ENCODE data around the gene TBATA. TPM values are rescaled to one million over a fixed set of nuclear protein-coding genes. Genes with fewer than 3 reads are reported as not detected.

The TBATA gene
- total RNA-seq, 1 donor from 2014 or later: not detected

GRCh38 chr10:70763567-70763966 is 21.6 kb downstream of the TBATA start:
- DNase-seq (ENCODE audit: low spot score): peak; percentile 77

GRCh38 chr10:70762441-70763175 is 22.6 kb downstream of the TBATA start:
- no peak for DNase-seq (ENCODE audit: low spot score)

GRCh38 chr10:70761727-70762350 is 23.3 kb downstream of the TBATA start:
- no peak for DNase-seq (ENCODE audit: low spot score)

GRCh38 chr10:70761031-70761601 is 24.1 kb downstream of the TBATA start:
- no peak for DNase-seq (ENCODE audit: low spot score)

GRCh38 chr10:70760271-70760787 is 24.8 kb downstream of the TBATA start:
- no peak for DNase-seq (ENCODE audit: low spot score)

- DNase-seq (ENCODE audit: low spot score): no peak
Observed at GRCh38 chr10:70759781-70760180, 25.4 kb downstream of the TBATA start.

GRCh38 chr10:70758757-70759514 is 26.2 kb downstream of the TBATA start:
- DNase-seq (ENCODE audit: low spot score): no peak

GRCh38 chr10:70757856-70758255 is 27.3 kb downstream of the TBATA start:
- DNase-seq (ENCODE audit: low spot score): no peak

- no peak for DNase-seq (ENCODE audit: low spot score)
Observed at GRCh38 chr10:70756700-70757360, 28.3 kb downstream of the TBATA start.

- DNase-seq (ENCODE audit: low spot score): no peak
Observed at GRCh38 chr10:70753841-70754621, 31.1 kb downstream of the TBATA start.

- DNase-seq (ENCODE audit: low spot score): no peak
Observed at GRCh38 chr10:70753026-70753663, 32.0 kb downstream of the TBATA start.

GRCh38 chr10:70752571-70752970 is 32.6 kb downstream of the TBATA start:
- no peak for DNase-seq (ENCODE audit: low spot score)

- DNase-seq (ENCODE audit: low spot score): no peak
Observed at GRCh38 chr10:70751991-70752390, 33.2 kb downstream of the TBATA start.

- no peak for DNase-seq (ENCODE audit: low spot score)
Observed at GRCh38 chr10:70751356-70751755, 33.8 kb downstream of the TBATA start.

GRCh38 chr10:70750156-70750703 is 34.9 kb downstream of the TBATA start:
- no peak for DNase-seq (ENCODE audit: low spot score)

GRCh38 chr10:70749756-70750155 is 35.4 kb downstream of the TBATA start:
- DNase-seq (ENCODE audit: low spot score): no peak

GRCh38 chr10:70748801-70749573 is 36.2 kb downstream of the TBATA start:
- DNase-seq (ENCODE audit: low spot score): no peak

GRCh38 chr10:70748305-70748704 is 36.9 kb downstream of the TBATA start:
- DNase-seq (ENCODE audit: low spot score): no peak
